HepG2 (cell line): ENCODE measurements around the gene ATP4A. TPM values are rescaled to one million over a fixed set of nuclear protein-coding genes. Genes with fewer than 3 reads are reported as not detected.
A peak's percentile ranks its signal among the peaks of the same experiment; 100 is the strongest.

Experiments used
- CREM ChIP-seq, 2 experiments: sonication (generic) in 1 of 2; formaldehyde crosslinking in 1 of 2; IDR thresholded peaks; 2 replicates each; pipeline versions ENCODE4 v1.4.0 to v1.6.1; 2016 to 2020; ENCODE audit warnings: antibody characterized with exemption in 1 of 2, mild to moderate bottlenecking in 1 of 2, missing genetic modification reagents in 1 of 2
- FOXC1 ChIP-seq: sonication (generic); formaldehyde crosslinking; IDR thresholded peaks from 2 replicates; pipeline ENCODE4 v1.8.0; 2022; ENCODE audit warnings: mild to moderate bottlenecking, missing genetic modification reagents, borderline replicate concordance
- MXI1 ChIP-seq: IDR thresholded peaks from 3 replicates; pipeline ENCODE4 v1.6.1; 2012; ENCODE audit warnings: low read depth, low read length, inconsistent platforms, borderline replicate concordance
- MYPOP ChIP-seq: sonication (generic); formaldehyde crosslinking; IDR thresholded peaks from 2 replicates; pipeline ENCODE4 v1.8.1; 2023; ENCODE audit warnings: mild to moderate bottlenecking, moderate library complexity, missing genetic modification reagents
- RFXANK ChIP-seq: IDR thresholded peaks from 2 replicates; pipeline ENCODE4 v1.6.1; 2016
- SKIL ChIP-seq: sonication (generic); formaldehyde crosslinking; IDR thresholded peaks from 2 replicates; pipeline ENCODE4 v1.8.0; 2022; ENCODE audit warnings: missing genetic modification reagents, mild to moderate bottlenecking, moderate library complexity, borderline replicate concordance
- TBP ChIP-seq: sonication (generic); formaldehyde crosslinking; IDR thresholded peaks from 2 replicates; pipeline ENCODE4 v1.5.0; 2020; ENCODE audit warnings: missing genetic modification reagents
- ZBTB21 ChIP-seq: sonication (generic); formaldehyde crosslinking; IDR thresholded peaks from 2 replicates; pipeline ENCODE4 v1.4.0; 2020; ENCODE audit warnings: missing genetic modification reagents
- ZFX ChIP-seq: sonication (generic); formaldehyde crosslinking; IDR thresholded peaks from 2 replicates; pipeline ENCODE4 v1.4.0; 2020; ENCODE audit warnings: mild to moderate bottlenecking, low read depth, missing genetic modification reagents, moderate library complexity
- ZHX1 ChIP-seq: sonication (generic); formaldehyde crosslinking; IDR thresholded peaks from 2 replicates; pipeline ENCODE4 v1.8.1; 2022; ENCODE audit warnings: low read depth, mild to moderate bottlenecking, missing genetic modification reagents
- ZNF556 ChIP-seq: sonication (generic); formaldehyde crosslinking; IDR thresholded peaks from 2 replicates; pipeline ENCODE4 v1.4.0; 2020; ENCODE audit warnings: mild to moderate bottlenecking, missing genetic modification reagents, borderline replicate concordance
- ZNF605 ChIP-seq: sonication (generic); formaldehyde crosslinking; IDR thresholded peaks from 2 replicates; pipeline ENCODE4 v1.8.0; 2022; ENCODE audit warnings: mild to moderate bottlenecking, missing genetic modification reagents
- ZNF619 ChIP-seq: sonication (generic); formaldehyde crosslinking; IDR thresholded peaks from 2 replicates; pipeline ENCODE4 v1.4.0; 2020; ENCODE audit warnings: mild to moderate bottlenecking, missing genetic modification reagents
- ZNF709 ChIP-seq: sonication (generic); formaldehyde crosslinking; IDR thresholded peaks from 2 replicates; pipeline ENCODE4 v1.5.0; 2020; ENCODE audit warnings: mild to moderate bottlenecking, missing genetic modification reagents
- polyA plus RNA-seq, 8 experiments: library from polyadenylated mRNA; depleted of rRNA in 3 of 8; stranded (reverse) in 7 of 8; unstranded in 1 of 8; fragments of >200 nt; fragmentation: Illumina TruSeq in 4 of 8; extraction: Trizol in 4 of 8; gene quantifications; 2 replicates each; pipeline versions ENCODE4 v1.2.1 to v1.2.3, GENCODE V29; 2011 to 2016; ENCODE audit warnings: low read depth in 4 of 8, missing spikeins in 1 of 8, mixed read lengths in 1 of 8; ENCODE audit not compliant: insufficient read depth in 1 of 8
- total RNA-seq, 5 experiments: library from RNA; depleted of rRNA; stranded (reverse); fragments of >200 nt; fragmentation: Illumina TruSeq; extraction: Trizol; gene quantifications; 2 replicates each; pipeline ENCODE4 v1.2.3, GENCODE V29; 2016; ENCODE audit warnings: low read depth in 1 of 5
- TF ChIP-seq, protein P1 (sequence below): sonication (generic); formaldehyde crosslinking; IDR thresholded peaks from 2 replicates; pipeline ENCODE4 v1.4.0; 2020; ENCODE audit warnings: missing genetic modification reagents
- TF ChIP-seq, protein P2 (sequence below): sonication (generic); formaldehyde crosslinking; IDR thresholded peaks from 2 replicates; pipeline ENCODE4 v1.4.0; 2020; ENCODE audit warnings: low read depth, missing genetic modification reagents

ATP4A gene
- total and polyA plus RNA-seq, 2 of the 13 experiments (the other 11 are each of a cell fraction or from before 2014, with no cell fraction given), result 0.08 to 0.11 TPM

DNA sequence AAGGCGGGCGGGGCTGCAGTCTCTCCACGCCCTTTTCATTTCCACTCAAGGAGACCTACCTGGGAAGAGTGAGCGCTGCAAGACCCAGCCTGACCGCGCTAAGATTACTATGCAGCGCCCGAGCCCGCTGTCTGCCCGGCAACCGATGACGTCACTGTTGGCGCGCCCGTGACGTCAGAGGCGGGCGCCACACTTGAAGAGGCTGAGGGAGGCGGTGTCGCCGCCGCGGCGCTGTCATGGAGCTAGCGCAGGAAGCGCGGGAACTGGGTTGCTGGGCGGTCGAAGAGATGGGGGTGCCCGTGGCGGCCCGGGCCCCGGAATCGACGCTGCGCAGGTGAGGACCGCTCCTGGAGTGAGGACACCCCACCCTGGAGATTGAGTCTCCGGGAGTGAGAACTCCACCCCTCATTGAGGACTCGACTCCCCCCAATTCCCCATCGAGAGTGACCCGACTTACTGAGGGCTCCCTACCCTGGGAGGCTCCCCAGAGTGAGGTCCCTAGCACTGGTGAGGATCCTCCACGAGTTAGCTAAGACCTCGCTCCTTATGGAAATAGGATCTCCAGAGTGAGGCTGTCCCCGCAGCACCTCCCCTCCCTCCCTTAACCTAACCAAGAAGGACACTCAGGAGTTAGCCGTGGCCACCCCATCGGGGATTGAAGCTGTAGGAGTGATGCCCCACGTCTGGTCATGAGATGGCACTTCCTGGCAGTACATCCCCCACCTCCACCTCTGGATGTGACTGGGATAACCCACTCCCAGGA, 49.3 kb upstream of the ATP4A start, which contains the start of gene HAUS5 (continued):
- no peak for TF ChIP-seq SKIL (CRISPR knock-in tag)
- TF ChIP-seq, protein P1, sequence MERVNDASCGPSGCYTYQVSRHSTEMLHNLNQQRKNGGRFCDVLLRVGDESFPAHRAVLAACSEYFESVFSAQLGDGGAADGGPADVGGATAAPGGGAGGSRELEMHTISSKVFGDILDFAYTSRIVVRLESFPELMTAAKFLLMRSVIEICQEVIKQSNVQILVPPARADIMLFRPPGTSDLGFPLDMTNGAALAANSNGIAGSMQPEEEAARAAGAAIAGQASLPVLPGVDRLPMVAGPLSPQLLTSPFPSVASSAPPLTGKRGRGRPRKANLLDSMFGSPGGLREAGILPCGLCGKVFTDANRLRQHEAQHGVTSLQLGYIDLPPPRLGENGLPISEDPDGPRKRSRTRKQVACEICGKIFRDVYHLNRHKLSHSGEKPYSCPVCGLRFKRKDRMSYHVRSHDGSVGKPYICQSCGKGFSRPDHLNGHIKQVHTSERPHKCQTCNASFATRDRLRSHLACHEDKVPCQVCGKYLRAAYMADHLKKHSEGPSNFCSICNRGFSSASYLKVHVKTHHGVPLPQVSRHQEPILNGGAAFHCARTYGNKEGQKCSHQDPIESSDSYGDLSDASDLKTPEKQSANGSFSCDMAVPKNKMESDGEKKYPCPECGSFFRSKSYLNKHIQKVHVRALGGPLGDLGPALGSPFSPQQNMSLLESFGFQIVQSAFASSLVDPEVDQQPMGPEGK (CRISPR knock-in tag), result 0 out of 2 replicates have a peak, but pooled peaks have one; percentile 27
- TF ChIP-seq ZNF605 (CRISPR knock-in tag), result peak; percentile 72; the same call in 1 of the 2 replicates
- peak; percentile 92 for TF ChIP-seq ZHX1 (CRISPR knock-in tag)
- TF ChIP-seq RFXANK, result peak; percentile 100
- peak; percentile 99 for TF ChIP-seq CREM (IDR thresholded peaks at IDR 0.05)
- TF ChIP-seq CREM (CRISPR knock-in tag; IDR thresholded peaks at IDR 0.05), result peak; percentile 99
- TF ChIP-seq ZNF619, result 0 out of 2 replicates have a peak, but pooled peaks have one; percentile 62
- peak; percentile 94 for TF ChIP-seq MYPOP (CRISPR knock-in tag)
- TF ChIP-seq ZNF556, result no peak
- TF ChIP-seq ZNF709 (CRISPR knock-in tag), result no peak
- peak; percentile 96 for TF ChIP-seq ZBTB21
- 0 out of 2 replicates have a peak, but pooled peaks have one; percentile 74 for TF ChIP-seq TBP
- peak; percentile 93; the same call in 2 of the 3 replicates for TF ChIP-seq MXI1
- peak; percentile 73 for TF ChIP-seq FOXC1 (CRISPR knock-in tag)
- TF ChIP-seq, protein P2, sequence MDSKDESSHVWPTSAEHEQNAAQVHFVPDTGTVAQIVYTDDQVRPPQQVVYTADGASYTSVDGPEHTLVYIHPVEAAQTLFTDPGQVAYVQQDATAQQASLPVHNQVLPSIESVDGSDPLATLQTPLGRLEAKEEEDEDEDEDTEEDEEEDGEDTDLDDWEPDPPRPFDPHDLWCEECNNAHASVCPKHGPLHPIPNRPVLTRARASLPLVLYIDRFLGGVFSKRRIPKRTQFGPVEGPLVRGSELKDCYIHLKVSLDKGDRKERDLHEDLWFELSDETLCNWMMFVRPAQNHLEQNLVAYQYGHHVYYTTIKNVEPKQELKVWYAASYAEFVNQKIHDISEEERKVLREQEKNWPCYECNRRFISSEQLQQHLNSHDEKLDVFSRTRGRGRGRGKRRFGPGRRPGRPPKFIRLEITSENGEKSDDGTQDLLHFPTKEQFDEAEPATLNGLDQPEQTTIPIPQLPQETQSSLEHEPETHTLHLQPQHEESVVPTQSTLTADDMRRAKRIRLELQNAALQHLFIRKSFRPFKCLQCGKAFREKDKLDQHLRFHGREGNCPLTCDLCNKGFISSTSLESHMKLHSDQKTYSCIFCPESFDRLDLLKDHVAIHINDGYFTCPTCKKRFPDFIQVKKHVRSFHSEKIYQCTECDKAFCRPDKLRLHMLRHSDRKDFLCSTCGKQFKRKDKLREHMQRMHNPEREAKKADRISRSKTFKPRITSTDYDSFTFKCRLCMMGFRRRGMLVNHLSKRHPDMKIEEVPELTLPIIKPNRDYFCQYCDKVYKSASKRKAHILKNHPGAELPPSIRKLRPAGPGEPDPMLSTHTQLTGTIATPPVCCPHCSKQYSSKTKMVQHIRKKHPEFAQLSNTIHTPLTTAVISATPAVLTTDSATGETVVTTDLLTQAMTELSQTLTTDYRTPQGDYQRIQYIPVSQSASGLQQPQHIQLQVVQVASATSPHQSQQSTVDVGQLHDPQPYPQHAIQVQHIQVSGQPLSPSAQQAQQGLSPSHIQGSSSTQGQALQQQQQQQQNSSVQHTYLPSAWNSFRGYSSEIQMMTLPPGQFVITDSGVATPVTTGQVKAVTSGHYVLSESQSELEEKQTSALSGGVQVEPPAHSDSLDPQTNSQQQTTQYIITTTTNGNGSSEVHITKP, result peak; percentile 76; the same call in 1 of the 2 replicates
- peak; percentile 60; the same call in 1 of the 2 replicates for TF ChIP-seq ZFX (CRISPR knock-in tag)
